GM12891 (cell line): ENCODE measurements around the gene IQGAP2.
"Not testable (repeated sequence)": the region's sequence is repeated elsewhere in the genome, so short reads cannot be mapped to it uniquely, and the experiment has no call there.

ENCODE experiments used
- DNase-seq: peaks from one replicate; pipeline ENCODE4 v3.0.0; 2011; ENCODE audit warnings: low spot score; ENCODE audit not compliant: insufficient read length
- FAIRE-seq: peaks from 2 replicates; lab custom pipeline; 2011; peaks lifted over from hg19 to GRCh38; lab: Jason Lieb, UNC
- PAX5 ChIP-seq: IDR thresholded peaks from 2 replicates; pipeline ENCODE4 v1.6.1; 2011; ENCODE audit warnings: low read length, moderate library complexity, mild to moderate bottlenecking; ENCODE audit not compliant: insufficient read depth, severe bottlenecking
- POLR2A ChIP-seq: IDR thresholded peaks from 2 replicates; pipeline ENCODE4 v1.6.1; 2011; ENCODE audit warnings: low read depth, low read length, control low read depth
- POLR2AphosphoS5 ChIP-seq: IDR thresholded peaks from 2 replicates; pipeline ENCODE4 v1.6.1; 2011; ENCODE audit warnings: low read depth, low read length, control low read depth
- POU2F2 ChIP-seq: IDR thresholded peaks from 2 replicates; pipeline ENCODE4 v1.6.1; 2011; ENCODE audit warnings: low read depth, mild to moderate bottlenecking, control low read depth, low read length, moderate library complexity
- SPI1 ChIP-seq: IDR thresholded peaks from 2 replicates; pipeline ENCODE4 v1.6.1; 2011; ENCODE audit warnings: low read depth, low read length, control low read depth
- TAF1 ChIP-seq: IDR thresholded peaks from 2 replicates; pipeline ENCODE4 v1.6.1; 2011; ENCODE audit warnings: low read depth, low read length, control low read depth

The IQGAP2 gene

DNA sequence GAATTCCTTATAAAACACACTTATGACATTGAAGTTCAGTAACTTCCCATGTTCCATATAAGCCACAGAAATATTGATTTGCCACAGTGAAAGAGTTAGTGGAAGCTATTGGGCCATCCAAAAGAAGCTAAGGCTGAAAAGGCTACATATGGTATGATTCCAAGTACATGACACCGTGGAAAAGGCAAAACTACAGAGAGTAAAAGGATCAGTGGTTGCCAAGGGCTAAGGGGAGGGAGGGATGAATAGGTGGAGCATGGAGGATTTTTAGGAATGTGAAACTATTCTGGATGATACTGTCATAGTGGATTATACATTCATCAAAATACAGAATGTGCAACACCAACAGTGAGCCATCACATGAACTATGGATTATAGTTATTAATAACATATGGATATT lies 110.4 kb downstream of the IQGAP2 start:
- DNase-seq, result no peak
- FAIRE-seq, result peak; percentile 71
- TF ChIP-seq PAX5 (no peak), POLR2AphosphoS5 (no peak), TAF1 (no peak), POU2F2 (no peak), SPI1 (no peak), POLR2A (no peak)

DNA sequence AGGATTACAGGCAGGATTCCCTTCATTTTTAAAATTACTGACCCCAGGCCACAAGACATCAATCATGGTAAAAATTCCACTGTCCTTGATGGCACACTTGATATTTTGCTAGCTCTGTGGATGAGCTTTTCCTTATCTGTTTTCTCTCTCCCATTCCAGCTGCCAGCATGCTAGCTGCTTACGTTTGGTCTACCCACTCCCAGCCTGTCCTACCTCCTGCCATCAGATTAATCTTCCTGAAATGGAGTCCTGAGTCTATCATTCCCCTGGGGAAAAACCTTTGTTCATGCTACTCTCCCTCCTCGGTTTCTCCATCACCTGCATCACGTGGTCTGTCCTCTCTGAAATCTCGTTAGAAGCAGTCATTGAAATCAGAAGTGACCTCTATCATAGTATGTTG lies 111.2 kb downstream of the IQGAP2 start:
- FAIRE-seq (no peak), DNase-seq (no peak)
- TF ChIP-seq PAX5, result no peak
- no peak for TF ChIP-seq SPI1
- TF ChIP-seq POLR2AphosphoS5, result no peak
- no peak for TF ChIP-seq TAF1
- TF ChIP-seq POU2F2, result no peak
- TF ChIP-seq POLR2A, result no peak

DNA sequence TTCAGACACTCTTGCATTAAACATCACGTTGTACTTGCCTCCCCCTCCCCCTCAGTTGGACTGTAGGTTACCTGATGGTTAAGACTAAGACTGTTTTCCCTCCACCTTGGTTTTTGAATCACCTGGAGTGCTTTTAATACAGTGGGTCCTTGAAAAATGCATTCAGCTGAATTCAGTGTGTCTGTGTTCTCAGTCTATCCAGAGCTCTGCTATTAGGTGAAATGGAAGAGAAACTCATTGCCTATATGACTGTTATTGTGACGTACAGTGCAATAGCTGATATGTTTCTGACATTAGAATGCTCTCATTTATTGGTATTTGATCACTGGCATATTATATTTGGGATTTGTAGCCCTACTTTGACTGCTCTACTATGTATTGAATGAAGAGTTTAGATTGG lies 111.6 kb downstream of the IQGAP2 start:
- DNase-seq, result no peak
- FAIRE-seq, result peak; percentile 28
- TF ChIP-seq PAX5, result no peak
- TF ChIP-seq POU2F2, result no peak
- no peak for TF ChIP-seq POLR2A
- no peak for TF ChIP-seq TAF1
- no peak for TF ChIP-seq POLR2AphosphoS5
- TF ChIP-seq SPI1, result no peak

DNA sequence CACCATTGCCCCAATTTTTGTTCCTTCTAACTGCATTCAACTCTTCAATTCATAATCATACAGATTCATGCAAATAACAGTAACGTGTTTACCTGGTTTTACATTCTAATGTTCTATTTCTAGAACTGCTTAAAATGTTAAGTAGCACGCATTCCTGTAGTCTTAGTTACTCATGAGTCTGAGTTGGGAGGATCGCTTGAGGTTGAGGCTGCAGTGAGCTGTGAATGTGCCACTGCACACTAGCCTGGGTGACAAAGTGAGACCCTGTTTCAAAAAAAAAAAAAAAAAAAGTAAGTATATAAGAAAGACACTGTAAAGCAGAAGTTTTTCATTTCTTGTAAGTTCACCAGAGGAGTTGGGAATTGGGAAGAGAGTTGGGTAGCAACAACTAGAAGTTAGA lies 114.2 kb downstream of the IQGAP2 start:
- TF ChIP-seq TAF1, result no peak
- TF ChIP-seq POLR2AphosphoS5, result no peak
- no peak for TF ChIP-seq SPI1
- no peak for TF ChIP-seq PAX5
- TF ChIP-seq POU2F2, result no peak
- FAIRE-seq (no peak), DNase-seq (no peak)

DNA sequence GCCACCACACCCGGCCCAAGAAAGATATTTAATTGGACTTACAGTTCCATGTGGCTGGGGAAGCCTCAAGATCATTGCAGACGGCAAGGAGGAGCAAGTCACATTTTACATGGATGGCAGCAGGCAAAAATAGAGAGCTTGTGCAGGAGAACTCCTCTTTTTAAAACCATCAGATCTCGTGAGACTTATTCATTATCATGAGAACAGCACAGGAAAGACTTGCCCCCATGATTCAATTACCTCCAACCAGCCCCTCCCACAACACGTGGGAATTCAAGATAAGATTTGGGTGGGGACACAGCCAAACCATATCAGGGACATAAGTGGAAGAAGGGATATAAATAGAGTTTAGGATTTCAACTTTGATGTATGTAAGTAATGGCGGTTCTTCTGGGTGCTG lies 115.2 kb downstream of the IQGAP2 start:
- not testable (repeated sequence) for DNase-seq, FAIRE-seq

DNA sequence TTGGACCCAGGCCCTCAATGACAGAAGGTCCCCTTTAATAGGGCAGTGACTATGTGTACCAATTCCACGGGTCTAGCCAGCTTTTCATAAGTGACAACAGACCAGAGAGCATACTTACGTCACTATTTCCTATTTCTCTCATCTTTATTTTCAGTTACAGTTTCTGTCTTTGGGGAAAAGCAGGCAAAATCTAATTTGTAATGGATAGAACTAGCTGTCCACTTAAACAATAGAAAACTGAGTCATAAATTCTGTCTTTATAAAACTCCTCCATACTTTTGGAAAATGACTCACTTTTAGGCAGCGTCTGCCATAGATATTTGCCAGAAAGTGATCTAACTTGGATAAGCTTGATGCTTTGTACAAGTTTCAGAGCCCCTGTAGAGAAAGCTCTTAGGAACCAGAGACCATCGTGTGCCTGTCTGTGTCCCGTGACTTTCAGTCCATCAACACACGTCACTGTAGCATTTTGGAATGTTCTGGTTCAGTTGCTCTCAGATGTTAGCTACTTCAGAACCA lies 118.2 kb downstream of the IQGAP2 start:
- TF ChIP-seq TAF1, result no peak
- no peak for TF ChIP-seq SPI1
- TF ChIP-seq PAX5, result no peak
- no peak for TF ChIP-seq POLR2A
- no peak for TF ChIP-seq POLR2AphosphoS5
- TF ChIP-seq POU2F2, result no peak
- DNase-seq, result no peak
- FAIRE-seq, result peak; percentile 74

DNA sequence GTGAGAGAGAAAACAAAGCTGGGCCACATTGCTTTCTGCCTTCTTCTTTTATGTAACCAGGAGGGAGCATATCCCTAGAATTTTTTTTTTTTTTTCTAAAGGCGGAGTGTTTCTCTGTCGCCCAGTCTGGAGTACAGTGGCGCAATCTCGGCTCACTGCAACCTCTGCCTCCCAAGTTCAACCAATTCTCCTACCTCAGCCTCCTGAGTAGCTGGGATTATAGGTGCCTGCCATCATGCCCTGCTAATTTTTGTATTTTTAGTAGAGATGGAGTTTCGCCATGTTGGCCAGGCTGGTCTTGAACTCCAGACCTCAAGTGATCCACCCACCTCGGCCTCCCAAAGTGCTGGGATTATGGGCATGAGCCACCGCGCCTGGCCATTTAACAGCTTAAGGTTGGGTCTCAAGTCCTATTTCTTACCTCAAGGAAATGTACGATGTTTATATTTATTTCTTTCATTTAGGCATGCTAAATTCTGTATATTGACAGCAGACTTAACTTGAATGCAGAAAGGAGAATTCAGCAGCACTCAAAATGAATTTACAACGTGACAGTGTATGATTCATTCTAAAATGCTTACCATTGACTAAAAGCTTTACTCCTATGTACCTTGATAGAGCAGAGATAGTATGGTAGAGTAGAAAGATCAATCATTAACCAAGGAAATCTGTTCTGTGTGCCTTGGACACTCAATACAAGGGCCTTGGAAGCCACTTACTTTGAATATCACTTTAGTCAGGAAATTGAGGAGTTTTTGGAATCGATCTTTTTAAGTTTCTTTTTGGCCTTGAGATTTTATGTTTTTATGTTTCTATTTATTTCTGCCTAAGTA lies 119.2 kb downstream of the IQGAP2 start:
- no peak for TF ChIP-seq POLR2AphosphoS5
- FAIRE-seq (peak; percentile 9), DNase-seq (no peak)

DNA sequence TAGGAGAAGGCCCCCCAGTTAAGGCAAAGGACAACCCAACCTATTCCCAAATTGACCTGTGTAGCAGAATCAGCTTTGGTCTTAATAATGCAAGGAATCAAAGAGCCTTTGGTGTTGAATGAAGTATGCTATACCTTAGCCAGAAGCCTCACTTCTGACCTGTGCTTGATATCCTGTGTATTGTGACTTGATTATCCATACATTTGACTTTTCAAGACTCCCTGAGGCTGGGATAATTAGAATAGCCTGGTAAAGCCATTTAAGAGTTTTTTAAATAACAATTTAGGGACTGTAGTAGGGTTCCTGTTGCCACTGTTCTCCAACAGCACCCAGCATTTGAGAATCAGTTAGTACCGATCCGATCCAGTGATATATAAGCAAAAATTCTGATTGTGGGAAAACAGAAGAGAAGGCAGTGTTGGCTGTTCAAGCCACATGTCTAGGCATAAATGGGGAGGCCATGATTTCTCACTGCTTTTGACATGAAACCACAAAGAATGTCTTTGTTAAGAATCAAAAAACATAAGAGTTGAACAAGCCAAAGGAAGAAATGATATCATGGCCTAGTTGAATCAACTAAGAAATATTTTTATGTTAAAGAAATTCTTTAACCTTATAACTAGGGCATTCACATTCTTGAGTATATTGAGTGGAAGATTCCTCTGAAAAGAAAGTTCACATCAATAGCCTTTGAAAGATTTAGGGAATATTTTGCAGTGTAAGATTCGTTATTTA lies 121.2 kb downstream of the IQGAP2 start:
- FAIRE-seq (no peak), DNase-seq (no peak)
- TF ChIP-seq TAF1, result no peak
- no peak for TF ChIP-seq POU2F2

DNA sequence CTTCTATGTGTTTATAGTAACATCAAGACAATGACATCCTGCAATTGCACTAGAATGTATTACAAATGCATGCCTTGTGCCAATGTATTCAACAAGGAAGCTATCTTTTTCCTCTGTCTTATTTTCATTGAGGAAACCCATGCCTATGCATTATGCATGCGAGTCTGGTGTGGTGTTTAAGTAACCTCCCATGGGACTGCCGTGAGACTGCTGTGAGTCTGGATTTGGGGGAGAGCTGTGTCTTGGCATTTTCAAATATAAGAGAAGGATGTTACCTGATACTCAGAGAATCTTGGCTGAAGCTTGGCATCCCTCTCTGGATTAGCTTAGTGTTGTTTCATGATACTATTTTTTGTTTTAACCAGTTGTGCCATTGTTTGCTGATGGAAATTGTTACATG lies 121.8 kb downstream of the IQGAP2 start:
- TF ChIP-seq POU2F2 (no peak), PAX5 (no peak), POLR2AphosphoS5 (no peak), SPI1 (no peak), POLR2A (no peak), TAF1 (no peak)
- FAIRE-seq, result no peak
- no peak for DNase-seq

DNA sequence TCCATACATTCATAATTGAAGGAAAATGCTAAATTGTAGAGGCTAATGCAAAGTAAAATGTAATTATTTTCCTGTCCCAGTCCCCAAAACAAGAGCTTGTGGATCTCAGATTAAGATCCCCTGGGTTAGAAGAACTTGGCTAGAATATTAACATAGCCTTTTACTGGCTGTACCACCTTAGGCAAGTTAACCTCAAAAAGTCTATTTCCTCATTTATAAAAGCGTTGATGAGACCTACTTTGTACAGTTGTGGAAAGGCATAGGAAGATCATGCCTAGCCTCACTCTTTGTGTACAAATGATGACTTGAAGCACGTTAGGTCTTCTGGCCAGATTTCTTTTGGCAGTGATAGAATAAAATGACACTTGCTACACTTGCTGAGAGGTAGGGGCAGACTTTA lies 122.9 kb downstream of the IQGAP2 start:
- TF ChIP-seq POLR2AphosphoS5 (no peak), POU2F2 (no peak), PAX5 (no peak)
- DNase-seq (no peak), FAIRE-seq (no peak)
